COLO668 (cell line): ENCODE measurements around the gene KLHL21.

Experiments
- DNase-seq: peaks from one replicate; lab custom pipeline; 2025; ENCODE audit not compliant: unreplicated experiment; lab: John Stamatoyannopoulos, UW

The KLHL21 gene

GRCh38 chr1:6554907-6555778 is 47.5 kb downstream of the KLHL21 start, which contains the start of gene TAS1R1:
Gene TAS1R1 (plus strand): TSS chr1:6555307. CDS start chr1:6555374, 67 bp downstream.
- no peak for DNase-seq

- DNase-seq: peak; percentile 98
These were observed 48.4 kb downstream of the KLHL21 start, which contains the start of gene NOL9 for GRCh38 chr1:6554031-6554906. Gene NOL9 (minus strand): TSS chr1:6554513. CDS start chr1:6554502, 11 bp downstream.

GRCh38 chr1:6547301-6547700 is 55.4 kb downstream of the KLHL21 start:
- DNase-seq: no peak

GRCh38 chr1:6546326-6546725 is 56.3 kb downstream of the KLHL21 start:
- no peak for DNase-seq

GRCh38 chr1:6545276-6546112 is 57.2 kb downstream of the KLHL21 start:
- no peak for DNase-seq

- DNase-seq: no peak
These were observed 57.8 kb downstream of the KLHL21 start for GRCh38 chr1:6544831-6545230.
